GM12878 (cell line): ENCODE data around the gene CLIP2.

Experiments
- ASH2L ChIP-seq: fragments of 300-600, 200-600 bp; sonication (generic); IDR thresholded peaks from 2 replicates; pipeline ENCODE4 v1.6.1; 2017; ENCODE audit warnings: low read depth, mild to moderate bottlenecking, borderline replicate concordance
- POLR2AphosphoS2 ChIP-seq: IDR thresholded peaks from 2 replicates; pipeline ENCODE4 v1.6.1; 2011; ENCODE audit warnings: low read depth, mild to moderate bottlenecking, low read length, improper control_type of control experiment, moderate library complexity
- TBL1XR1 ChIP-seq: IDR thresholded peaks from 2 replicates; pipeline ENCODE4 v1.6.1; 2012; ENCODE audit warnings: low read depth, low read length, improper control_type of control experiment
- USF2 ChIP-seq: IDR thresholded peaks from 2 replicates; pipeline ENCODE4 v1.6.1; 2011; ENCODE audit warnings: low read depth, low read length, improper control_type of control experiment, borderline replicate concordance
- ZNF384 ChIP-seq: IDR thresholded peaks from 2 replicates; pipeline ENCODE4 v1.6.1; 2012; ENCODE audit warnings: low read depth, mild to moderate bottlenecking, low read length, improper control_type of control experiment, borderline replicate concordance

- no peak for TF ChIP-seq POLR2AphosphoS2
- TF ChIP-seq USF2 = no peak
- TF ChIP-seq ASH2L = no peak
- no peak for TF ChIP-seq ZNF384
- TF ChIP-seq TBL1XR1 = no peak
Observed at GRCh38 chr7:74337926-74338325, 48.7 kb downstream of the CLIP2 start.
